HG03066 (cell line): ENCODE measurements around the gene CHIA.
"Not testable (repeated sequence)": the region's sequence is repeated elsewhere in the genome, so short reads cannot be mapped to it uniquely, and the experiment has no call there.

Experiments used
- ATAC-seq: cut with Tn5 transposase; IDR thresholded peaks from one replicate; pipeline ENCODE4 v1.9.1; 2021; ENCODE audit warnings: low read depth; ENCODE audit not compliant: unreplicated experiment

The CHIA gene

GRCh38 chr1:111360257-111360656 lies 69.6 kb downstream of the CHIA start:
- not testable (repeated sequence) for ATAC-seq

DNA sequence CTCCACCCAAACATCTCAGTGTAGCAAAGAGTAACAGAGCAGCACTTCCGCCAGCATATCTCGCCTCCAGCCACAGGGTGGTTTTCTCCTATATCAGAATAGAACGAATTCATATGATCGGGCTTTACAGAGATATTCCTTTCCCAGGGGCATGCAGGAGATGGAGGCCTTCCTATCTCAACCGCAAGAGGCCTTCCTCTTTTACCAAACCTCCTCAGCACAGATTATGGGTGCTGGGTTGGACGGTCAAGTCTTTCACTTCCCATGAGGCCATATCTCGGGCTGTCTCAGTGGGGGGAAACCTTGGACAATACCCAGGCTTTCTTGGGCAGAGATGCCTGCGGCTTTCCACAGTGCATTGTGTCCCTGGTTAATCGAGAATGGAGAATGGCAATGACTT lies 71.1 kb downstream of the CHIA start:
- ATAC-seq = no peak

DNA sequence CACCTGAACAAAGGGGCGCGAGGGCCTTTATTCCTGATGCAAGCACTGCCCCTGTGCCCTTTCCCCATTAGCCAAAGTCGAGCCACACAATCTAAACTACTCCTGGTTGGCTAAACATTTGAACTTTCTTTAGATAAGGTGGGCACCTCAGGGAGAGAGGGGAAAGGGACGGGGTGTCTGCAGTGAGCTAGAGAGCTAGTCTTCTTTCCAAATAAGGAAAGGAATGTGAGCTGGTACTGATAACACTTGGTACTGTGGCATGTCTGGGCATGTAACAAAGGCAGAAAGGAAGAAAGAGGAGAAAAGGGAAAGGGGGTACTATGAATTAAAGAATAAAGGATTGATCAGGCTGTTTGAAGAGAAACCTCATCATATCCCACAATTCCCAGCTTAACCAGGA lies 74.0 kb downstream of the CHIA start:
- no peak for ATAC-seq

GRCh38 chr1:111366256-111366655 lies 75.6 kb downstream of the CHIA start:
- no peak for ATAC-seq

GRCh38 chr1:111369177-111369576 lies 78.5 kb downstream of the CHIA start:
- ATAC-seq = no peak

GRCh38 chr1:111369645-111370044 lies 79.0 kb downstream of the CHIA start:
- no peak for ATAC-seq
